ENCODE data around the gene ADAM22.
"Not testable (repeated sequence)": the region's sequence is repeated elsewhere in the genome, so short reads cannot be mapped to it uniquely, and the experiment has no call there.

The ADAM22 gene

GRCh38 chr7:87944547-87944946 is 10.5 kb downstream of the ADAM22 start:
- no peaks in the 10 kb centered on the region for H3K9me3 ChIP-seq (replicated peaks in 1 of 11)
- no peaks in the 10 kb centered on the region for H3K27me3 ChIP-seq
- no peak overlapping the region for H3K4me3 ChIP-seq
- H3K4me1 ChIP-seq: peaks cover 0 to 10% (median 7%) of the 10 kb centered on the region in 10 experiments; a peak in 14 of 20 replicates
- TF ChIP-seq Cebpa-rat (IDR thresholded peaks at IDR 0.05): no peak
- peaks cover 0 to 15% (median 0%) of the 10 kb centered on the region in 11 experiments; a peak in 4 of 22 replicates for H3K36me3 ChIP-seq
- H3K9ac ChIP-seq: no peak overlapping the region
- H3K27ac ChIP-seq: no peak overlapping the region
- H4K20me1 ChIP-seq: no peaks in the 10 kb centered on the region
- peak overlapping the region in 7 of 11 experiments; percentile 19 to 53 (median 27); a peak in 11 of 22 replicates for H3K4me2 ChIP-seq

- peaks cover 0 to 15% (median 0%) of the 10 kb centered on the region in 11 experiments; a peak in 1 of 22 replicates for H3K36me3 ChIP-seq
- H3K27me3 ChIP-seq; H3K9ac ChIP-seq; H3K9me3 ChIP-seq (replicated peaks in 1 of 11); H3K4me2 ChIP-seq; H3K4me3 ChIP-seq; H3K27ac ChIP-seq; H4K20me1 ChIP-seq; H3K4me1 ChIP-seq: not testable (repeated sequence)
These were observed 11.9 kb downstream of the ADAM22 start for GRCh38 chr7:87945926-87946325.

- Histone ChIP-seq H3K4me2 (no peak overlapping the region), H3K27me3 (no peaks in the 10 kb centered on the region), H3K4me1 (peaks cover 0 to 10% (median 7%) of the 10 kb centered on the region in 10 experiments; a peak in 14 of 20 replicates), H3K9ac (no peak overlapping the region), H4K20me1 (no peaks in the 10 kb centered on the region), H3K27ac (no peak overlapping the region), H3K4me3 (no peak overlapping the region), H3K36me3 (0 out of 22 replicates have a peak, but pooled peaks cover 0 to 7% (median 0%) of the 10 kb centered on the region in 11 experiments), H3K9me3 (replicated peaks in 1 of 11) (no peaks in the 10 kb centered on the region)
- no peak for TF ChIP-seq Cebpa-rat (IDR thresholded peaks at IDR 0.05)
These were observed 14.3 kb downstream of the ADAM22 start for GRCh38 chr7:87948371-87948770.

GRCh38 chr7:87959336-87959735 is 25.3 kb downstream of the ADAM22 start:
- peaks cover 0 to 19% (median 3%) of the 10 kb centered on the region in 10 experiments; a peak in 8 of 20 replicates for H3K4me1 ChIP-seq
- no peaks in the 10 kb centered on the region for H4K20me1 ChIP-seq
- H3K36me3 ChIP-seq: no peaks in the 10 kb centered on the region
- H3K4me2 ChIP-seq: no peak overlapping the region
- no peaks in the 10 kb centered on the region for H3K27me3 ChIP-seq
- H3K4me3 ChIP-seq: no peak overlapping the region
- TF ChIP-seq Cebpa-rat (IDR thresholded peaks at IDR 0.05): no peak
- H3K9me3 ChIP-seq (replicated peaks in 1 of 11): peaks cover 0 to 6% (median 0%) of the 10 kb centered on the region in 11 experiments; a peak in 2 of 22 replicates
- H3K27ac ChIP-seq: no peak overlapping the region
- H3K9ac ChIP-seq: no peak overlapping the region

- H3K4me1 ChIP-seq: peaks cover 0 to 19% (median 3%) of the 10 kb centered on the region in 10 experiments; a peak in 8 of 20 replicates
- peaks cover 0 to 6% (median 0%) of the 10 kb centered on the region in 11 experiments; a peak in 2 of 22 replicates for H3K9me3 ChIP-seq (replicated peaks in 1 of 11)
- H4K20me1 ChIP-seq: no peaks in the 10 kb centered on the region
- no peak for TF ChIP-seq Cebpa-rat (IDR thresholded peaks at IDR 0.05)
- H3K36me3 ChIP-seq: no peaks in the 10 kb centered on the region
- no peak overlapping the region for H3K9ac ChIP-seq
- H3K27ac ChIP-seq: no peak overlapping the region
- peak overlapping the region in 2 of 11 experiments; percentile 54 to 64; a peak in 4 of 22 replicates for H3K4me2 ChIP-seq
- no peak overlapping the region for H3K4me3 ChIP-seq
- H3K27me3 ChIP-seq: no peaks in the 10 kb centered on the region
These were observed 26.2 kb downstream of the ADAM22 start for GRCh38 chr7:87960239-87960638.

GRCh38 chr7:87961754-87962153 is 27.7 kb downstream of the ADAM22 start:
- Histone ChIP-seq H3K27me3 (no peaks in the 10 kb centered on the region), H3K36me3 (0 out of 22 replicates have a peak, but pooled peaks cover 0 to under 1% (median 0%) of the 10 kb centered on the region in 11 experiments), H4K20me1 (no peaks in the 10 kb centered on the region), H3K9ac (no peak overlapping the region), H3K4me3 (no peak overlapping the region), H3K4me1 (peaks cover 0 to 19% (median 3%) of the 10 kb centered on the region in 10 experiments; a peak in 8 of 20 replicates), H3K27ac (no peak overlapping the region), H3K4me2 (peak overlapping the region in 1 of 11 experiments; percentile 54; a peak in 1 of 22 replicates), H3K9me3 (replicated peaks in 1 of 11) (peaks cover 0 to 4% (median 0%) of the 10 kb centered on the region in 11 experiments; a peak in 6 of 22 replicates)
- TF ChIP-seq Cebpa-rat (IDR thresholded peaks at IDR 0.05): no peak

GRCh38 chr7:87966271-87966670 is 32.2 kb downstream of the ADAM22 start:
- Histone ChIP-seq H3K27me3 (no peaks in the 10 kb centered on the region), H3K9ac (no peak overlapping the region)
- no peak for TF ChIP-seq Cebpa-rat (IDR thresholded peaks at IDR 0.05)

GRCh38 chr7:87968021-87968420 is 34.0 kb downstream of the ADAM22 start:
- Histone ChIP-seq H3K4me3 (no peak overlapping the region), H3K4me1 (no peaks in the 10 kb centered on the region), H3K27ac (no peak overlapping the region), H3K4me2 (no peak overlapping the region), H3K9me3 (replicated peaks in 1 of 11) (peaks cover 0 to 14% (median 0%) of the 10 kb centered on the region in 11 experiments; a peak in 7 of 22 replicates), H3K9ac (no peak overlapping the region), H3K36me3 (0 out of 22 replicates have a peak, but pooled peaks cover 0 to 3% (median 0%) of the 10 kb centered on the region in 11 experiments), H3K27me3 (no peaks in the 10 kb centered on the region), H4K20me1 (no peaks in the 10 kb centered on the region)
- no peak for TF ChIP-seq Cebpa-rat (IDR thresholded peaks at IDR 0.05)

More at GRCh38 chr7:87966271-87966670, 32.2 kb downstream of the ADAM22 start:
- Histone ChIP-seq H4K20me1 (no peaks in the 10 kb centered on the region), H3K9me3 (replicated peaks in 1 of 11) (peaks cover 0 to 14% (median 0%) of the 10 kb centered on the region in 11 experiments; a peak in 6 of 22 replicates), H3K27ac (no peak overlapping the region), H3K36me3 (0 out of 22 replicates have a peak, but pooled peaks cover 0 to 3% (median 0%) of the 10 kb centered on the region in 11 experiments), H3K4me3 (no peak overlapping the region), H3K4me1 (peaks cover 0 to 4% (median 0%) of the 10 kb centered on the region in 10 experiments; a peak in 6 of 20 replicates), H3K4me2 (no peak overlapping the region)

- H3K4me2 ChIP-seq: no peak overlapping the region
- H3K9ac ChIP-seq: no peak overlapping the region
- no peaks in the 10 kb centered on the region; a peak in 1 of 22 replicates for H3K9me3 ChIP-seq (replicated peaks in 1 of 11)
- no peaks in the 10 kb centered on the region for H3K27me3 ChIP-seq
- 0 out of 22 replicates have a peak, but pooled peaks cover 0 to 8% (median 0%) of the 10 kb centered on the region in 11 experiments for H3K36me3 ChIP-seq
- no peak overlapping the region for H3K27ac ChIP-seq
- no peaks in the 10 kb centered on the region for H4K20me1 ChIP-seq
- peaks cover 0 to 36% (median 0%) of the 10 kb centered on the region in 10 experiments; a peak in 6 of 20 replicates for H3K4me1 ChIP-seq
- TF ChIP-seq Cebpa-rat (IDR thresholded peaks at IDR 0.05): no peak
- H3K4me3 ChIP-seq: no peak overlapping the region
These were observed 48.1 kb downstream of the ADAM22 start for GRCh38 chr7:87982116-87982515.

Measured in BLaER1 treated with 17β-estradiol and CSF1 and Interleukin-3, amounts not matched to agents 10 nM and 100 nM (cell line).